Trophoblast cell (in vitro differentiated cells and primary cell): ENCODE results near the gene PBX1.
A peak's percentile ranks its signal among the peaks of the same experiment; 100 is the strongest.

ENCODE experiments used
- DNase-seq, 2 donors: peaks; one replicate each; pipeline ENCODE4 v3.0.0-alpha.2; 2016
- H2AFZ ChIP-seq: 2 replicates; pipeline ENCODE4 v1.6.1; 2013; ENCODE audit warnings: low read length, moderate library complexity, mild to moderate bottlenecking; ENCODE audit not compliant: insufficient read depth, poor library complexity
- H2AK5ac ChIP-seq: 2 replicates; pipeline ENCODE4 v1.6.1; 2013; ENCODE audit warnings: mild to moderate bottlenecking, low read length
- H2BK120ac ChIP-seq: 2 replicates; pipeline ENCODE4 v1.6.1; 2013; ENCODE audit warnings: low read length, mild to moderate bottlenecking, moderate library complexity; ENCODE audit not compliant: insufficient read depth, poor library complexity
- H2BK12ac ChIP-seq: 2 replicates; pipeline ENCODE4 v1.6.1; 2013; ENCODE audit warnings: mild to moderate bottlenecking, low read length, moderate library complexity
- H2BK5ac ChIP-seq: 2 replicates; pipeline ENCODE4 v1.6.1; 2013; ENCODE audit warnings: low read length, low read depth, moderate library complexity, mild to moderate bottlenecking; ENCODE audit not compliant: poor library complexity
- H3K14ac ChIP-seq: 2 replicates; pipeline ENCODE4 v1.6.1; 2013; ENCODE audit warnings: mild to moderate bottlenecking, low read length
- H3K18ac ChIP-seq: 2 replicates; pipeline ENCODE4 v1.6.1; 2013; ENCODE audit warnings: mild to moderate bottlenecking, low read length
- H3K23ac ChIP-seq: 2 replicates; pipeline ENCODE4 v1.6.1; 2013; ENCODE audit warnings: low read length
- H3K27ac ChIP-seq: 2 replicates; pipeline ENCODE4 v1.5.1; 2013; ENCODE audit warnings: low read depth, mild to moderate bottlenecking, inconsistent platforms, low read length, moderate library complexity
- H3K27me3 ChIP-seq: 2 replicates; pipeline ENCODE4 v1.6.1; 2013; ENCODE audit warnings: inconsistent platforms, mild to moderate bottlenecking, low read length, moderate library complexity; ENCODE audit not compliant: insufficient read depth
- H3K36me3 ChIP-seq, 2 experiments: 1 replicate in 1 of 2; 2 replicates in 1 of 2; pipeline ENCODE4 v1.6.1; 2013; ENCODE audit warnings: low read length in 2 of 2, mild to moderate bottlenecking in 2 of 2, moderate library complexity in 1 of 2; ENCODE audit not compliant: insufficient read depth in 2 of 2, control insufficient read depth in 1 of 2
- H3K4ac ChIP-seq: 2 replicates; pipeline ENCODE4 v1.6.1; 2013; ENCODE audit warnings: low read depth, mild to moderate bottlenecking, low read length, moderate library complexity
- H3K4me1 ChIP-seq, 2 experiments: 1 replicate in 1 of 2; 2 replicates in 1 of 2; pipeline ENCODE4 v1.6.1; 2013; ENCODE audit warnings: low read length in 2 of 2, mild to moderate bottlenecking in 2 of 2, moderate library complexity in 1 of 2; ENCODE audit not compliant: insufficient read depth in 2 of 2, control insufficient read depth in 1 of 2
- H3K4me2 ChIP-seq: 2 replicates; pipeline ENCODE4 v1.6.1; 2013; ENCODE audit warnings: inconsistent platforms, mild to moderate bottlenecking, low read length, moderate library complexity
- H3K4me3 ChIP-seq: 2 replicates; pipeline ENCODE4 v1.5.1; 2013; ENCODE audit warnings: mild to moderate bottlenecking, low read depth, low read length, inconsistent platforms
- H3K79me1 ChIP-seq: one replicate; pipeline ENCODE4 v1.6.1; 2013; ENCODE audit warnings: low read length
- H3K79me2 ChIP-seq: 2 replicates; pipeline ENCODE4 v1.6.1; 2013; ENCODE audit warnings: low read length, mild to moderate bottlenecking; ENCODE audit not compliant: control insufficient read depth, insufficient read depth, poor library complexity
- H3K9ac ChIP-seq: 2 replicates; pipeline ENCODE4 v1.6.1; 2013; ENCODE audit warnings: mild to moderate bottlenecking, low read length
- H3K9me3 ChIP-seq: 2 replicates; pipeline ENCODE4 v1.6.1; 2013; ENCODE audit warnings: low read depth, mild to moderate bottlenecking, control low read depth, inconsistent platforms, low read length; ENCODE audit not compliant: insufficient read depth
- H4K12ac ChIP-seq: 2 replicates; pipeline ENCODE4 v1.6.1; 2013; ENCODE audit warnings: low read depth, mild to moderate bottlenecking, low read length, moderate library complexity
- H4K8ac ChIP-seq: 2 replicates; pipeline ENCODE4 v1.6.1; 2013; ENCODE audit warnings: low read depth, mild to moderate bottlenecking, low read length, moderate library complexity
- H4K91ac ChIP-seq: one replicate; pipeline ENCODE4 v1.6.1; 2013; ENCODE audit warnings: low read depth, mild to moderate bottlenecking, low read length, moderate library complexity
- WGBS: extraction: QIAGEN DNeasy Blood & Tissue Kit; methylation state at CpG from one replicate; pipeline ENCODE4 v1.1.7; 2013; ENCODE audit warnings: missing lambda C conversion rate; ENCODE audit not compliant: insufficient read length, insufficient coverage; ENCODE audit errors: extremely low coverage; 5-methylcytosine and 5-hydroxymethylcytosine counted together

PBX1 gene

DNA sequence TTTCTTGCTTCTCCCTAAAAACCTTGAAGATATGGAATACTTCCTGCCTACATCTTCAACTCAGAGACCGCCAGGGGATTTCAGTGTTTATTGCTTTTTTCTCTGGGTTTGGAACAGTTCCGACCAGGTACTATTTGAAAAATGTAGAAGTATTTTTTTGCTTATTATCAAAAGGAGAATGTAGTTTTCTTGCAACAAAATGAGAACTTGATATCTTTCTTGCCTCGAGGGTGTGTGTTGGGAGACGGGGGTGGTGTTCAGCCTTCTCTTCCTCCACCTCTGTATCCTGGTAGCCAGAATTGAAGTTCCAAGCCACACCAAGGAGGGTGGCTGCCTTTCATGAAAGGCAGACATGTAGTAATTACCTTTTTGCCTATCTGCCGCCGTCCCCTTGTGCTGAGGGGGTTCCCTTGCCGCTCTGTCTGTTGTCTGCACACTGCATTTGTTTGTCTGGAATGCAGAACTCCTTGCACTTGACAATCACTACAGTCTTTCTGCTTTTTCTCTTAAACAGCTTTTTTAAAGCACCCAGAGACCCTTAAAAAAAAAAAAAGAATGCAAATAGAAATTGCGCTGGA is 212.1 kb downstream of the PBX1 start:
- peaks cover 32 to 52% of the 10 kb centered on the region in 2 experiments for H3K4me1 ChIP-seq
- peak overlapping the region; percentile 8 for H3K18ac ChIP-seq
- peak overlapping the region; percentile 55 for H4K8ac ChIP-seq
- peak overlapping the region; percentile 88 for H2BK5ac ChIP-seq
- peak overlapping the region; percentile 31 for H3K4ac ChIP-seq
- no peak overlapping the region for H3K23ac ChIP-seq
- WGBS = no CpG with 5 or more reads among the region's 8 CpGs
- no peak for DNase-seq
- H3K36me3 ChIP-seq = peaks cover 0 to 3% of the 10 kb centered on the region in 2 experiments
- no peak overlapping the region for H2AFZ ChIP-seq
- peak overlapping the region; percentile 93 for H3K14ac ChIP-seq
- H2AK5ac ChIP-seq = no peak overlapping the region
- peak overlapping the region; percentile 97 for H4K91ac ChIP-seq
- peak overlapping the region; percentile 40 for H3K4me2 ChIP-seq
- H3K27me3 ChIP-seq = no peaks in the 10 kb centered on the region
- peak overlapping the region; percentile 95 for H2BK120ac ChIP-seq
- peak overlapping the region; percentile 89 for H2BK12ac ChIP-seq
- no peak overlapping the region for H3K9ac ChIP-seq
- no peaks in the 10 kb centered on the region for H3K9me3 ChIP-seq
- peaks cover 68% of the 10 kb centered on the region for H3K79me1 ChIP-seq
- H3K4me3 ChIP-seq = no peak overlapping the region
- H3K79me2 ChIP-seq = peaks cover 19% of the 10 kb centered on the region
- H4K12ac ChIP-seq = no peak overlapping the region
- H3K27ac ChIP-seq = peak overlapping the region; percentile 99

DNA sequence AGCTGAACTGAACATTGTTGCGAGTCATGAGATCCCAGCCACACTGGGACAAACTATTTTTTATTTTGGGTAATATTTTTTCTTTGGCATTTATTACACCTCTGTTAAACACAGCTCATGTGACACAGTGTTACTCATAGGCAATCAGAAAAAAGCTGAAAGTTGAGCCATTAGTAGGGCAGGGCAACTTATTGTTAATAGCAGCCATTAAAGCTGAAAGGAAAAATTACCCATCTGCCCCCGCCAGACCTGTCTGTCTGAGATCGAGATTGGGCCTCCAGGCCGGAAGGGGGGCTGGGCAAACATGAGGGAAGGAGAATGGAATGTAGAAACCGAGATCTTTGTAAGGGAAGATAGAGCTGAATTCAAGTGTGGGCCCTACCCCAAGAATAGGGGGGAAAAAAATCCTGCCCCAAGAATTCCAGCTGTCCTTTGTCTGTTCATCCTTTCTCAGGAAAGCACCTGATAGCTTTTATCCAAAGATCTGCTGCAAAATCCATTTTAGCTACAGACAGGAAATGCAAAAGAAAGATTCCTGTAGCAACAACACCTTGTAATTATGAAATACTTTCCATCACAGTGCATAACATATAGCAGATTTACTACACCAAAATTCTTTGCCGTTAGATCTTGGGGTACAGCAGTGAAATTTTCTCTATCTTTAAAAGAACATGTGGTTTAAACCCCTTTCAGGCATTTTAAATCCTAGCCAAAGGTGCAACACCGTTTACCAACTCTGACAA is 212.8 kb downstream of the PBX1 start:
- peak overlapping the region; percentile 58 for H3K14ac ChIP-seq
- no peak overlapping the region for H3K4me3 ChIP-seq
- peak overlapping the region; percentile 87 for H4K8ac ChIP-seq
- H3K36me3 ChIP-seq = peaks cover 0 to 3% of the 10 kb centered on the region in 2 experiments
- no CpG with 5 or more reads among the region's 7 CpGs for WGBS
- H2BK5ac ChIP-seq = peak overlapping the region; percentile 98
- H4K91ac ChIP-seq = peak overlapping the region; percentile 98
- H3K4ac ChIP-seq = peak overlapping the region; percentile 85
- H3K79me2 ChIP-seq = peaks cover 19% of the 10 kb centered on the region
- peaks cover 65% of the 10 kb centered on the region for H3K79me1 ChIP-seq
- DNase-seq = peak; percentile 38 to 60
- H3K4me2 ChIP-seq = peak overlapping the region; percentile 31
- H3K18ac ChIP-seq = no peak overlapping the region
- H3K4me1 ChIP-seq = peaks cover 32 to 53% of the 10 kb centered on the region in 2 experiments
- no peak overlapping the region for H3K9ac ChIP-seq
- H3K9me3 ChIP-seq = no peaks in the 10 kb centered on the region
- peak overlapping the region; percentile 96 for H2BK120ac ChIP-seq
- H2AFZ ChIP-seq = no peak overlapping the region
- H3K27me3 ChIP-seq = no peaks in the 10 kb centered on the region
- no peak overlapping the region for H2AK5ac ChIP-seq
- no peak overlapping the region for H4K12ac ChIP-seq
- H3K27ac ChIP-seq = peak overlapping the region; percentile 99
- H2BK12ac ChIP-seq = peak overlapping the region; percentile 78
- no peak overlapping the region for H3K23ac ChIP-seq

DNA sequence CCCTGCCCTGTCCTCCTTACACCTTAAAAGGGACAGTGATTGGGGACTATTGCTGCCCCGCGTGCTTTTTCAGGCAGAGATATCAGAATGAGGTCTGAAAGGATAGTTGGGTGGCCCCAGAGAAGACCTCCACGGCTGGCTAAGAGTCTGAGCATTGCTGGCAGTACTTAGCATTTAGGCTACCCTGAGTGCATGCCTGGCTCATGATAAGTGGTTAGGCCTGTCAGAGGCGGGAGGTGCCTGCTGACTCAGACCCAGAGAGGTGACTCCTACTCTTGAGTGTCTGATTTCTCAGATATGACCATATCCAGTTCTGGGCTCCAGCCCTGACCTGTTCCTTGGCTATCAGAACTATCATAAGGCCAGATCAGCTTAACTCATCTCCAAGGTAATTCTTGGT is 213.7 kb downstream of the PBX1 start:
- peak; percentile 95 to 96 for DNase-seq
- Histone ChIP-seq H3K9me3 (no peaks in the 10 kb centered on the region), H4K91ac (peak overlapping the region; percentile 98), H4K8ac (peak overlapping the region; percentile 87), H3K23ac (no peak overlapping the region), H4K12ac (no peak overlapping the region), H3K4me2 (peak overlapping the region; percentile 29), H3K79me1 (peaks cover 66% of the 10 kb centered on the region), H2AK5ac (peak overlapping the region; percentile 77), H2BK120ac (peak overlapping the region; percentile 96), H3K4ac (peak overlapping the region; percentile 85), H3K79me2 (peaks cover 17% of the 10 kb centered on the region), H2BK5ac (peak overlapping the region; percentile 98), H2BK12ac (peak overlapping the region; percentile 78), H3K9ac (peak overlapping the region; percentile 55), H3K4me1 (peaks cover 33 to 54% of the 10 kb centered on the region in 2 experiments), H3K36me3 (peaks cover 0 to 3% of the 10 kb centered on the region in 2 experiments), H3K27ac (peak overlapping the region; percentile 99), H3K14ac (peak overlapping the region; percentile 58), H3K4me3 (no peak overlapping the region), H3K18ac (peak overlapping the region; percentile 85), H2AFZ (peak overlapping the region; percentile 37), H3K27me3 (no peaks in the 10 kb centered on the region)
- WGBS = no CpG with 5 or more reads among the region's 4 CpGs

DNA sequence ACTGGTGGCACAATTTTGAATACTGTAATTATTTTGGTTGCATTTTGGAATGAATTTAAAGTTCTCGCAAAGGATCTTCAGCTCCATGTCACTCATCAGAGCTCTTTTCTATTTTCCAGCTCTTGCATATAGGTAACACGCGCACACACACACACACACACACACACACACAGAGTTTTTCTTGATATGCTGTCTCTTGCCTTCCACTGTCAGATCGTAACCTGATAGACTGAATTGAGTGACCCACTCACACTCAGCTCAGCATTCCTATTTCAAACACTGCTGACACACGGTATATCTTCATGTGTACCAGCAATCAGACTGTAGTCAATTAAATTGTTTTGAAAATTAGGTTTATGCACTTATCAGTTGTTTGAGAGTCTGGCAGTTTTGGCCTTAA is 214.1 kb downstream of the PBX1 start:
- peaks cover 0 to 3% of the 10 kb centered on the region in 2 experiments for H3K36me3 ChIP-seq
- H3K79me1 ChIP-seq = peaks cover 66% of the 10 kb centered on the region
- no peak overlapping the region for H2AFZ ChIP-seq

More for the DNA sequence above, 214.1 kb downstream of the PBX1 start:
- Histone ChIP-seq H4K8ac (peak overlapping the region; percentile 97), H3K9me3 (no peaks in the 10 kb centered on the region), H4K91ac (peak overlapping the region; percentile 98), H3K27ac (peak overlapping the region; percentile 99), H3K4ac (peak overlapping the region; percentile 100), H3K79me2 (peaks cover 17% of the 10 kb centered on the region), H2BK120ac (peak overlapping the region; percentile 100), H2AK5ac (peak overlapping the region; percentile 99), H3K4me1 (peaks cover 33 to 53% of the 10 kb centered on the region in 2 experiments), H3K9ac (no peak overlapping the region), H3K18ac (peak overlapping the region; percentile 83), H3K4me3 (no peak overlapping the region), H4K12ac (peak overlapping the region; percentile 74), H2BK5ac (peak overlapping the region; percentile 97), H3K4me2 (no peak overlapping the region), H2BK12ac (peak overlapping the region; percentile 99), H3K23ac (no peak overlapping the region), H3K14ac (peak overlapping the region; percentile 99), H3K27me3 (no peaks in the 10 kb centered on the region)
- DNase-seq = no peak
- WGBS = no CpG with 5 or more reads among the region's 5 CpGs
